H1 (cell line): ENCODE measurements around the gene TMEM50A.
"Not testable (repeated sequence)": the region's sequence is repeated elsewhere in the genome, so short reads cannot be mapped to it uniquely, and the experiment has no call there.

Experiments used
- ATF3 ChIP-seq: IDR thresholded peaks from 2 replicates; pipeline ENCODE4 v1.6.1; 2011; ENCODE audit warnings: low read depth, mild to moderate bottlenecking, low read length; ENCODE audit not compliant: insufficient read depth
- CBX8 ChIP-seq: fragments of 300-800, 300-1000 bp; sonication (generic); IDR thresholded peaks from 2 replicates; pipeline ENCODE4 v1.7.1; 2016; ENCODE audit warnings: low read depth, low read length, borderline replicate concordance
- CTCF ChIP-seq, 3 experiments: IDR thresholded peaks; 1 replicate in 2 of 3; 2 replicates in 1 of 3; pipeline versions ENCODE4 v1.5.1 to v1.6.1; 2011; ENCODE audit warnings: low read length in 3 of 3, mild to moderate bottlenecking in 3 of 3, inconsistent platforms in 2 of 3, low read depth in 1 of 3, moderate library complexity in 1 of 3; ENCODE audit not compliant: insufficient read depth in 1 of 3; ENCODE audit errors: control extremely low read depth in 1 of 3
- EGR1 ChIP-seq: IDR thresholded peaks from 2 replicates; pipeline ENCODE4 v1.6.1; 2011; ENCODE audit warnings: low read depth, low read length, borderline replicate concordance
- HDAC2 ChIP-seq, 2 experiments: fragments of 300-600 bp in 1 of 2; sonication (generic) in 1 of 2; IDR thresholded peaks; 2 replicates each; pipeline ENCODE4 v1.6.1; 2011 to 2012; ENCODE audit warnings: low read depth in 2 of 2, low read length in 2 of 2, mild to moderate bottlenecking in 2 of 2, moderate library complexity in 2 of 2, borderline replicate concordance in 1 of 2, inconsistent platforms in 1 of 2
- NRF1 ChIP-seq: IDR thresholded peaks from 2 replicates; pipeline ENCODE4 v1.6.1; 2011; ENCODE audit warnings: mild to moderate bottlenecking, low read depth, low read length, improper control_type of control experiment
- POLR2A ChIP-seq, 2 experiments: IDR thresholded peaks; 1 replicate in 1 of 2; 2 replicates in 1 of 2; pipeline ENCODE4 v1.6.1; 2011; ENCODE audit warnings: low read depth in 2 of 2, low read length in 2 of 2, mild to moderate bottlenecking in 2 of 2; ENCODE audit errors: control extremely low read depth in 1 of 2
- RNF2 ChIP-seq: fragments of 200-900, 300-1000 bp; sonication (generic); IDR thresholded peaks from 2 replicates; pipeline ENCODE4 v1.7.1; 2016; ENCODE audit warnings: borderline replicate concordance, low read depth, mild to moderate bottlenecking, antibody characterized with exemption, low read length; ENCODE audit not compliant: poor library complexity, severe bottlenecking; ENCODE audit errors: missing control alignments
- ZNF274 ChIP-seq: IDR thresholded peaks from 2 replicates; pipeline ENCODE4 v1.7.0; 2012; ENCODE audit warnings: low read length, borderline replicate concordance; ENCODE audit errors: extremely low read depth

- TF ChIP-seq RNF2; ZNF274; EGR1; CTCF (IDR thresholded peaks at IDR 0.05; ENCODE audit: control extremely low read depth in 1 of 3, insufficient read depth in 1 of 3, low read depth in 1 of 3, low read length in 3 of 3); CBX8; POLR2A (IDR thresholded peaks at IDR 0.05; ENCODE audit: control extremely low read depth in 1 of 2, low read depth in 2 of 2, low read length in 2 of 2); ATF3; HDAC2 (IDR thresholded peaks at IDR 0.05; ENCODE audit: borderline replicate concordance in 1 of 2, low read depth in 2 of 2, low read length in 2 of 2); NRF1: not testable (repeated sequence)
These were observed 43.0 kb upstream of the TMEM50A start for GRCh38 chr1:25294889-25295826.
